Glutamatergic neuron (in vitro differentiated cells): Measurements from ENCODE around the gene MSH4. TPM values are rescaled to one million over a fixed set of nuclear protein-coding genes. Genes with fewer than 3 reads are reported as not detected.
"Not testable (repeated sequence)": the region's sequence is repeated elsewhere in the genome, so short reads cannot be mapped to it uniquely, and the experiment has no call there.

Experiments used
- DNase-seq: peaks from one replicate; pipeline ENCODE4 v3.0.0; 2022
- H3K27ac Mint-ChIP-seq: one replicate; pipeline ENCODE4 v1.8.0; 2020; ENCODE audit warnings: mild to moderate bottlenecking, mixed read lengths, inconsistent platforms; ENCODE audit not compliant: unreplicated experiment
- H3K27me3 Mint-ChIP-seq: one replicate; pipeline ENCODE4 v1.8.0; 2020; ENCODE audit warnings: mild to moderate bottlenecking, moderate library complexity, mixed read lengths, inconsistent platforms; ENCODE audit not compliant: unreplicated experiment
- H3K36me3 Mint-ChIP-seq: one replicate; pipeline ENCODE4 v1.8.0; 2020; ENCODE audit warnings: mild to moderate bottlenecking, mixed read lengths, inconsistent platforms; ENCODE audit not compliant: unreplicated experiment
- H3K4me1 Mint-ChIP-seq: one replicate; pipeline ENCODE4 v1.8.0; 2020; ENCODE audit warnings: mild to moderate bottlenecking, low read depth, mixed read lengths, inconsistent platforms; ENCODE audit not compliant: unreplicated experiment
- H3K4me3 Mint-ChIP-seq: one replicate; pipeline ENCODE4 v1.8.0; 2020; ENCODE audit warnings: mild to moderate bottlenecking, mixed read lengths, inconsistent platforms; ENCODE audit not compliant: unreplicated experiment
- H3K9me3 Mint-ChIP-seq: one replicate; pipeline ENCODE4 v1.8.0; 2020; ENCODE audit warnings: mild to moderate bottlenecking, moderate library complexity, mixed read lengths, inconsistent platforms; ENCODE audit not compliant: unreplicated experiment
- total RNA-seq: library from RNA; stranded (reverse); fragmentation: NEBNext Ultra II Directional; extraction: Animal tissue kit (Norgen Biotek cat#: 25700); gene quantifications from one replicate; pipeline ENCODE4 v1.2.1, GENCODE V29; 2021; ENCODE audit not compliant: unreplicated experiment
- TF ChIP-seq, protein P1 (sequence below): fragments of 200-600 bp; sonication (generic); IDR thresholded peaks from one replicate; pipeline ENCODE4 v1.5.0; 2021; ENCODE audit not compliant: partially characterized antibody, unreplicated experiment

Gene MSH4
- total RNA-seq, 1 donor from 2014 or later = 0.20 TPM

GRCh38 chr1:75908717-75909152 lies 112.1 kb downstream of the MSH4 start:
- no peaks in the 10 kb centered on the region for H3K27me3 Mint-ChIP-seq
- peak; percentile 23 for DNase-seq
- H3K4me1 Mint-ChIP-seq = no peaks in the 10 kb centered on the region
- H3K27ac Mint-ChIP-seq = no peak overlapping the region
- H3K9me3 Mint-ChIP-seq = peaks cover 3% of the 10 kb centered on the region
- TF ChIP-seq, protein P1, sequence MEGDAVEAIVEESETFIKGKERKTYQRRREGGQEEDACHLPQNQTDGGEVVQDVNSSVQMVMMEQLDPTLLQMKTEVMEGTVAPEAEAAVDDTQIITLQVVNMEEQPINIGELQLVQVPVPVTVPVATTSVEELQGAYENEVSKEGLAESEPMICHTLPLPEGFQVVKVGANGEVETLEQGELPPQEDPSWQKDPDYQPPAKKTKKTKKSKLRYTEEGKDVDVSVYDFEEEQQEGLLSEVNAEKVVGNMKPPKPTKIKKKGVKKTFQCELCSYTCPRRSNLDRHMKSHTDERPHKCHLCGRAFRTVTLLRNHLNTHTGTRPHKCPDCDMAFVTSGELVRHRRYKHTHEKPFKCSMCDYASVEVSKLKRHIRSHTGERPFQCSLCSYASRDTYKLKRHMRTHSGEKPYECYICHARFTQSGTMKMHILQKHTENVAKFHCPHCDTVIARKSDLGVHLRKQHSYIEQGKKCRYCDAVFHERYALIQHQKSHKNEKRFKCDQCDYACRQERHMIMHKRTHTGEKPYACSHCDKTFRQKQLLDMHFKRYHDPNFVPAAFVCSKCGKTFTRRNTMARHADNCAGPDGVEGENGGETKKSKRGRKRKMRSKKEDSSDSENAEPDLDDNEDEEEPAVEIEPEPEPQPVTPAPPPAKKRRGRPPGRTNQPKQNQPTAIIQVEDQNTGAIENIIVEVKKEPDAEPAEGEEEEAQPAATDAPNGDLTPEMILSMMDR = peak; percentile 33
- no peak overlapping the region for H3K4me3 Mint-ChIP-seq
- no peaks in the 10 kb centered on the region for H3K36me3 Mint-ChIP-seq

DNA sequence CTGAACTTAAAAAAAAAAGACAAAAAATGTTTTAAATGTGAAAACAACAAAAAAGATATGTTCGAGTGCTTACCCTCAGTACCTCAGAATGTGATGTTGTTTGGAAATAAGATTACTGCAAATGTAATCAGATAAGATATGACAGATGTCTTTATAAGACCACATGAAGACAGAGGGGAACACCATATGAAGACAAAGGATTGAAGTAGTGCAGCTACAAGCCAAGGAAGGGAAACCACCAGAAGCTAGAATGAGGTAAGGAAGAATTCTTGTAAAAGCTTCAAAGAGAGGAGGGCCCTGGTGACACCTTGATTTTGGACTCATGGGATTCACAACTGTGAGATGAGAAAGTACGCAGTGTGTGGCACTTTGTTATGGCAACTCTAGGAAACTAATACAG lies 120.2 kb downstream of the MSH4 start:
- no peak overlapping the region for H3K4me3 Mint-ChIP-seq
- DNase-seq = no peak

GRCh38 chr1:75922698-75923097 lies 126.0 kb downstream of the MSH4 start:
- no peaks in the 10 kb centered on the region for H3K27me3 Mint-ChIP-seq
- H3K4me1 Mint-ChIP-seq = no peaks in the 10 kb centered on the region
- H3K36me3 Mint-ChIP-seq = no peaks in the 10 kb centered on the region
- TF ChIP-seq, protein P1 = no peak
- no peaks in the 10 kb centered on the region for H3K9me3 Mint-ChIP-seq
- no peak overlapping the region for H3K4me3 Mint-ChIP-seq
- DNase-seq = no peak
- H3K27ac Mint-ChIP-seq = no peak overlapping the region

More for the DNA sequence above, 120.2 kb downstream of the MSH4 start:
- Mint-ChIP-seq H3K9me3 (no peaks in the 10 kb centered on the region), H3K36me3 (no peaks in the 10 kb centered on the region), H3K27me3 (peaks cover 2% of the 10 kb centered on the region), H3K27ac (no peak overlapping the region), H3K4me1 (no peaks in the 10 kb centered on the region)
- TF ChIP-seq, protein P1 = no peak

DNA sequence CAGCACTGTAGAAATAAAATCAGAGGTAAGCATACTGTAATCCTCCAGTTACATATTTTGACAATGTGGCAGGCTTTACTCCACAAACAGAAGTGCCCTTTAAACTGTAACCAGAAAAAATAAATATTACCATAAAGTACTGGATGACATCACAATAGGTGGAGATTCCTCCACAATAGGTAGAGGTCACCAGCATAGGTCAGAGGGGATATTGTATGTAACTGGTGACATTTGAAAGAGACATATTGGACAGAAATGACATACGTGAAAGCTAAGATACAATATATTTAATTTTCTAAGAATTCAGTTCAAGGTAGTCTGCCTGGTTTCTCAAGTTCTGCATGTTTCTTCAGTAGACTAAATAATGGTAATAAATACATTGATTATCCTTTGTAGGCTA lies 135.6 kb downstream of the MSH4 start, which contains the start of gene ASB17:
ASB17 (minus strand) TSS at position 101 of the 400 bp plus-strand sequence. CDS start 113 bp downstream, outside the sequence.
- H3K9me3 Mint-ChIP-seq = no peaks in the 10 kb centered on the region
- H3K4me3 Mint-ChIP-seq = no peak within 1 kb of the TSS

GRCh38 chr1:75937034-75937433 lies 140.4 kb downstream of the MSH4 start:
- Mint-ChIP-seq H3K36me3 (no peaks in the 10 kb centered on the region), H3K27ac (no peak overlapping the region), H3K9me3 (no peaks in the 10 kb centered on the region), H3K4me1 (no peaks in the 10 kb centered on the region), H3K4me3 (no peak overlapping the region), H3K27me3 (no peaks in the 10 kb centered on the region)
- DNase-seq = no peak
- TF ChIP-seq, protein P1 = no peak

More for the DNA sequence above, 135.6 kb downstream of the MSH4 start, which contains the start of gene ASB17:
- Mint-ChIP-seq H3K36me3 (no peaks in the 10 kb centered on the region), H3K27me3 (no peaks in the 10 kb centered on the region), H3K4me1 (no peaks in the 10 kb centered on the region), H3K27ac (no peak within 1 kb of the TSS)
- no peak for DNase-seq
- TF ChIP-seq, protein P1 = no peak

DNA sequence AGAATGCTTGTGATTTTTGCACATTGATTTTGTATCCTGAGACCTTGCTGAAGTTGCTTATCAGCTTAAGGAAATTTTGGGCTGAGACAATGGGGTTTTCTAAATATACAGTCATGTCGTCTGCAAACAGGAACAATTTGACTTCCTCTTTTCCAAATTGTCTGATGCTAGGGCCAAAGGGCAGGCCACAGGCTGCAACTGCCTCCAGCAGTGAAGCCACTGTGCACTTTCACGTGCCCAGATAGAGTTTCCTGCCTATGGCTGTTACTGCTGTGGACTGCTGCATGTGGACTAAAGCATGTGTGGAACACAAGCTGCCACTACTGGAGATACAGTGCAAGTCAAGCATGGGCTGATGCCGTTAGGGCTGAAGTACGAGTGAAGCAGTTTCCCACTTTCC lies 146.4 kb downstream of the MSH4 start:
- H3K4me1 Mint-ChIP-seq, H3K27me3 Mint-ChIP-seq, H3K9me3 Mint-ChIP-seq, H3K27ac Mint-ChIP-seq, H3K36me3 Mint-ChIP-seq, DNase-seq, H3K4me3 Mint-ChIP-seq: not testable (repeated sequence)
